ENCODE measurements around the gene TNPO3. TPM values are rescaled to one million over a fixed set of nuclear protein-coding genes. Genes with fewer than 3 reads are reported as not detected.

Gene TNPO3
- total RNA-seq, 1 experiment from 2014 or later = 58.5 TPM

DNA sequence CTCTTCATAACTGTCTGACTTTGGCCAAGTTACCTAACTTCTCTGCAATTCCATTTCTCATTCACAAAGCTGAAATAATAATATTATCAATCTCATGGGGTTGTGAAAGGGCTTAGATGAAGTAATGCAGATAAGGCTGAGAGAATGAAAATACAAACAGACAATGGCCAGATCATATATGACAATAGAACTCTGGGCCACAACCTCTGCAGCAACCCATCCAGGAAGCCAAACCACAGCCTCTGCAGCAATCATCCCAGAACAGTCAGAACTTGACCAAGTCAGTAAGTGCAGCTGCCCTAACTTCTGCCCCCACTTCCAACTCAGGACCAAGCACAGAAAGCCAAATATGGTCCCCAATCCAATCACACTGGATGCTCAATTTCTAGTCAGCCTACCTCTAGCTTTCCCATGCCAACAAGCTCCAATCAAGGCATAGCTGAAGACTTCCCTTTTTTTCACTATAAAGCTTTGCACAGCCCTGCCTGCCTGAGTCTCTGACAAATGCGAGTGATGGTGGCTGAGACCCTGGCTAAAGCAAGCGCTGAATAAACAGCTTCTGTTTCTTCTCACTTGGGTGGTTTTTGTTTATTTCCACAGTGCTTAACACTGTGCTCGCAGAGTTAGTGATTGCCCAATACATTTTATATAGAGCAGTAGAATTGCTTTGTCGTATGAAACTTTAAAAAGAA, 34.8 kb upstream of the TNPO3 start:
- ChIA-PET POLR2A (interaction anchor here (0.7 kb wide), 1 partner anchor 34 kb away, joined by 3 read pairs; the partner anchor contains the start of gene TNPO3), CTCF (no interaction called here), RAD21 (ENCODE audit: low non-redundant PET in 1 of 2, low total read pairs in 2 of 2, uncharacterized antibody in 2 of 2, unreplicated experiment in 2 of 2) (no interaction called here)
- no peak overlapping the region for H3K4me2 ChIP-seq (ENCODE audit: low read length)
- H3K4me3 ChIP-seq (replicated peaks in 1 of 2; ENCODE audit: low read depth in 1 of 2, low read length in 2 of 2) = no peak overlapping the region
- no TSS peak for BruUV-seq (replicated peaks)
- no peaks in the 10 kb centered on the region for H3K9me3 ChIP-seq (ENCODE audit: control insufficient read depth in 1 of 2, insufficient read depth in 1 of 2, low read depth in 1 of 2, low read length in 2 of 2)
- ATAC-seq (no peak), DNase-seq (ENCODE audit: low read depth, low spot score) (no peak)
- intact Hi-C loops (cut with micrococcal nuclease) = no loop called here
- no peaks in the 10 kb centered on the region for H3K36me3 ChIP-seq (ENCODE audit: control insufficient read depth in 1 of 2, insufficient read depth in 2 of 2, low read length in 2 of 2)
- H2AFZ ChIP-seq (ENCODE audit: low read depth, low read length, poor library complexity, severe bottlenecking) = no peak overlapping the region
- TF ChIP-seq EZH2phosphoT487 (IDR thresholded peaks at IDR 0.05; ENCODE audit: borderline replicate concordance) (no peak), SRF (IDR thresholded peaks at IDR 0.05; ENCODE audit: low read depth) (no peak), POLR2AphosphoS5 (IDR thresholded peaks at IDR 0.05; ENCODE audit: low read depth, low read length) (no peak), ATF3 (IDR thresholded peaks at IDR 0.05) (no peak), YY1 (IDR thresholded peaks at IDR 0.05; ENCODE audit: extremely low read depth, insufficient replicate concordance, low read depth, low read length) (no peak), FOSL1 (IDR thresholded peaks at IDR 0.05; ENCODE audit: low read depth) (no peak), EZH2 (IDR thresholded peaks at IDR 0.05) (no peak)
- TF ChIP-seq, protein P1, sequence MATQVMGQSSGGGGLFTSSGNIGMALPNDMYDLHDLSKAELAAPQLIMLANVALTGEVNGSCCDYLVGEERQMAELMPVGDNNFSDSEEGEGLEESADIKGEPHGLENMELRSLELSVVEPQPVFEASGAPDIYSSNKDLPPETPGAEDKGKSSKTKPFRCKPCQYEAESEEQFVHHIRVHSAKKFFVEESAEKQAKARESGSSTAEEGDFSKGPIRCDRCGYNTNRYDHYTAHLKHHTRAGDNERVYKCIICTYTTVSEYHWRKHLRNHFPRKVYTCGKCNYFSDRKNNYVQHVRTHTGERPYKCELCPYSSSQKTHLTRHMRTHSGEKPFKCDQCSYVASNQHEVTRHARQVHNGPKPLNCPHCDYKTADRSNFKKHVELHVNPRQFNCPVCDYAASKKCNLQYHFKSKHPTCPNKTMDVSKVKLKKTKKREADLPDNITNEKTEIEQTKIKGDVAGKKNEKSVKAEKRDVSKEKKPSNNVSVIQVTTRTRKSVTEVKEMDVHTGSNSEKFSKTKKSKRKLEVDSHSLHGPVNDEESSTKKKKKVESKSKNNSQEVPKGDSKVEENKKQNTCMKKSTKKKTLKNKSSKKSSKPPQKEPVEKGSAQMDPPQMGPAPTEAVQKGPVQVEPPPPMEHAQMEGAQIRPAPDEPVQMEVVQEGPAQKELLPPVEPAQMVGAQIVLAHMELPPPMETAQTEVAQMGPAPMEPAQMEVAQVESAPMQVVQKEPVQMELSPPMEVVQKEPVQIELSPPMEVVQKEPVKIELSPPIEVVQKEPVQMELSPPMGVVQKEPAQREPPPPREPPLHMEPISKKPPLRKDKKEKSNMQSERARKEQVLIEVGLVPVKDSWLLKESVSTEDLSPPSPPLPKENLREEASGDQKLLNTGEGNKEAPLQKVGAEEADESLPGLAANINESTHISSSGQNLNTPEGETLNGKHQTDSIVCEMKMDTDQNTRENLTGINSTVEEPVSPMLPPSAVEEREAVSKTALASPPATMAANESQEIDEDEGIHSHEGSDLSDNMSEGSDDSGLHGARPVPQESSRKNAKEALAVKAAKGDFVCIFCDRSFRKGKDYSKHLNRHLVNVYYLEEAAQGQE (IDR thresholded peaks at IDR 0.05; ENCODE audit: low read depth) = no peak
- H3K4me1 ChIP-seq (ENCODE audit: control insufficient read depth in 1 of 2, insufficient read depth in 2 of 2, low read length in 2 of 2) = peaks cover 0 to 6% of the 10 kb centered on the region in 2 experiments; a peak in 2 of 4 replicates
- no peak overlapping the region for H3K27ac ChIP-seq (ENCODE audit: low read depth, low read length)
- no peak overlapping the region for H3K9ac ChIP-seq (ENCODE audit: low read length)
- H3K27me3 ChIP-seq (ENCODE audit: insufficient read depth, low read length) = no peaks in the 10 kb centered on the region
- H3K79me2 ChIP-seq (ENCODE audit: insufficient read depth, low read length) = no peaks in the 10 kb centered on the region
- no peaks in the 10 kb centered on the region for H3K9me2 ChIP-seq (ENCODE audit: insufficient read depth)
- no peaks in the 10 kb centered on the region for H4K20me1 ChIP-seq (ENCODE audit: insufficient read depth)
